Kidney (tissue), 14 donors: ENCODE measurements around the gene ELMOD2. TPM values are rescaled to one million over a fixed set of nuclear protein-coding genes. Genes with fewer than 3 reads are reported as not detected.

Source experiments
- DNase-seq, 5 donors: peaks; one replicate each; pipeline ENCODE4 v3.0.0-alpha.2; 2013 to 2020
- FAIRE-seq: peaks from 2 replicates; lab custom pipeline; 2012; peaks lifted over from hg19 to GRCh38; lab: Jason Lieb, UNC
- H3K27ac ChIP-seq, 2 donors: one replicate each; pipeline ENCODE4 v1.7.0; 2013; ENCODE audit warnings: low read depth in 2 of 2, low read length in 2 of 2, inconsistent platforms in 1 of 2
- H3K27me3 ChIP-seq: one replicate; pipeline ENCODE4 v1.7.1; 2013; ENCODE audit warnings: low read length, inconsistent platforms; ENCODE audit not compliant: control insufficient read depth, insufficient read depth
- H3K36me3 ChIP-seq, 3 donors: one replicate each; pipeline versions ENCODE4 v1.7.0 to v1.7.1; 2013; ENCODE audit warnings: low read length in 3 of 3, control low read depth in 1 of 3, inconsistent platforms in 1 of 3; ENCODE audit not compliant: insufficient read depth in 3 of 3, control insufficient read depth in 2 of 3
- H3K4me1 ChIP-seq, 3 donors: one replicate each; pipeline versions ENCODE4 v1.7.0 to v1.7.1; 2013; ENCODE audit warnings: low read length in 3 of 3, inconsistent platforms in 1 of 3, low read depth in 1 of 3; ENCODE audit not compliant: control insufficient read depth in 2 of 3, insufficient read depth in 2 of 3
- H3K4me3 ChIP-seq, 3 donors: one replicate each; pipeline versions ENCODE4 v1.7.0 to v1.8.1; 2013; ENCODE audit warnings: low read length in 3 of 3, control low read depth in 1 of 3, inconsistent platforms in 1 of 3
- H3K9ac ChIP-seq, 3 donors: one replicate each; pipeline versions ENCODE4 v1.7.0 to v1.7.1; 2013; ENCODE audit warnings: low read length in 3 of 3, control low read depth in 1 of 3, inconsistent platforms in 1 of 3
- H3K9me3 ChIP-seq, 3 donors: one replicate each; pipeline versions ENCODE4 v1.7.0 to v1.7.1; 2013; ENCODE audit warnings: low read length in 3 of 3, control low read depth in 1 of 3, inconsistent platforms in 1 of 3; ENCODE audit not compliant: control insufficient read depth in 2 of 3, insufficient read depth in 1 of 3
- intact Hi-C: fragments of 100-400 bp; cut with DNase I; formaldehyde crosslinking; loops from one replicate; pipeline ENCODE4 v1.11.1; 2022
- polyA plus RNA-seq: library from polyadenylated mRNA; stranded (reverse); fragments of 350-450 nt; fragmentation: Illumina TruSeq; extraction: RNeasy Lipid Tissue Mini Kit (QIAGEN cat#74804); gene quantifications from one replicate; pipeline ENCODE4 v1.2.3, GENCODE V29; 2014; ENCODE audit warnings: low read depth, low replicate concordance; ENCODE audit not compliant: insufficient read depth
- total RNA-seq: library from RNA; stranded (reverse); fragmentation: NEBNext Ultra II Directional; extraction: Animal tissue kit (Norgen Biotek cat#: 25700); gene quantifications from one replicate; pipeline ENCODE4 v1.2.1, GENCODE V29; 2021
- TF ChIP-seq, protein P1 (sequence below): IDR thresholded peaks from 3 replicates; pipeline ENCODE4 v1.5.1; 2012; ENCODE audit warnings: mild to moderate bottlenecking, moderate library complexity, borderline replicate concordance; ENCODE audit not compliant: insufficient read depth; ENCODE audit errors: extremely low read depth
- donor health status: control.
- donor health status: control.
- donor health status: control.
- donor health status: control.
- donor health status: control.
- donor health status: DM: yes; HTN: yes; CAD: no.
- donor health status: Normal renal cell carcinoma (clear cell type).

The ELMOD2 gene
- total and polyA plus RNA-seq, 2 donors from 2014 or later, result 13.3 to 25.6 TPM

DNA sequence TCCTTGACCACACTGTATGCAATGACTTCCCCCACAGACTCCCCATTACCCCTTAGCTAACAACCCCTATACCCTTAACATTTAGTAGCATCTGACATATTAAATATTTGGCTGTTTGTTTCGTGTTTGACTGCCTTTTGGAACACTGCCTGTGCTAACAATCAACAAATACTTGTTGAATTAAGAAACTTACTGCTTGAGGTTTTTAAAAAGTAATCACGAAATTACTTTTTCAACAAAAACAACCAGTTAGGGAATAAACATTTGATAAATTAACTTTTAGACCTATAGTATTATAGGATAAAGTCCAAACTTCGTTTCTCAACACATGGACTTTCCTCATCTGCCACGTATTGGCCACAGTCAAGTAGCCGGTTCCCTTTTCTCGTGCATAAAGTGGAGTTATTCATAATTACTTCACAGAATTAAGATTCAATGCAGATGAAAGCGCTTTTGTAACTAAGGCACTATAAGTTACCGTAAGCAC is 555 bp upstream of the ELMOD2 start:
- Histone ChIP-seq H3K27me3 (no peaks in the 10 kb centered on the region), H3K9me3 (no peaks in the 10 kb centered on the region), H3K4me3 (peak overlapping the region; percentile 62 to 87 (median 72)), H3K36me3 (peaks cover 5 to 6% (median 6%) of the 10 kb centered on the region in 3 donors), H3K27ac (no peak overlapping the region), H3K4me1 (peaks cover 0 to 6% (median 2%) of the 10 kb centered on the region in 3 donors), H3K9ac (peak overlapping the region in 1 of 3 donors; percentile 54)
- FAIRE-seq (no peak), DNase-seq (no peak)
- TF ChIP-seq, protein P1, sequence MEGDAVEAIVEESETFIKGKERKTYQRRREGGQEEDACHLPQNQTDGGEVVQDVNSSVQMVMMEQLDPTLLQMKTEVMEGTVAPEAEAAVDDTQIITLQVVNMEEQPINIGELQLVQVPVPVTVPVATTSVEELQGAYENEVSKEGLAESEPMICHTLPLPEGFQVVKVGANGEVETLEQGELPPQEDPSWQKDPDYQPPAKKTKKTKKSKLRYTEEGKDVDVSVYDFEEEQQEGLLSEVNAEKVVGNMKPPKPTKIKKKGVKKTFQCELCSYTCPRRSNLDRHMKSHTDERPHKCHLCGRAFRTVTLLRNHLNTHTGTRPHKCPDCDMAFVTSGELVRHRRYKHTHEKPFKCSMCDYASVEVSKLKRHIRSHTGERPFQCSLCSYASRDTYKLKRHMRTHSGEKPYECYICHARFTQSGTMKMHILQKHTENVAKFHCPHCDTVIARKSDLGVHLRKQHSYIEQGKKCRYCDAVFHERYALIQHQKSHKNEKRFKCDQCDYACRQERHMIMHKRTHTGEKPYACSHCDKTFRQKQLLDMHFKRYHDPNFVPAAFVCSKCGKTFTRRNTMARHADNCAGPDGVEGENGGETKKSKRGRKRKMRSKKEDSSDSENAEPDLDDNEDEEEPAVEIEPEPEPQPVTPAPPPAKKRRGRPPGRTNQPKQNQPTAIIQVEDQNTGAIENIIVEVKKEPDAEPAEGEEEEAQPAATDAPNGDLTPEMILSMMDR, result no peak
- intact Hi-C loops, result no loop called here

DNA sequence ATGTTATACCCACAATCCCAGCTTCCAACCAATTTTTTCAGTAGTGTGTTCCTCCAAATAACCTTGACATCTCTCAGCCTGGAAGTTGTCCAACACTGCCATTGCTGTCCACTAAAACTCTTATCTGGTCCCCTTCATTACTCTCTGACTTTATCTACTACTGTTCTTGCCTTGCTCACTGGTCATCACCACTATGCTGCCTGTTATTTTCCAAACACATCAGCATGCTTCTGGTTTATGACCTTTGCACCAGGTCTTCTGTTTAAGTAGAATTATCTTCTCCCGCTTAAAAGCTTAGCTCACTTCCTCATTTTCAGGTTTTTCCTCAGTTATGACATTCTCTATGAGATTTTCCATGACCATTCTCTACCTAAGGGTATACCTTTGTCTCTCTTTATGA is 5.5 kb downstream of the ELMOD2 start:
- no peak for FAIRE-seq
- intact Hi-C loops, result no loop called here

GRCh38 chr4:140533951-140534480 is 10.0 kb downstream of the ELMOD2 start:
- intact Hi-C loops, result no loop called here
- FAIRE-seq (no peak), DNase-seq (no peak)
- H3K9me3 ChIP-seq, result no peaks in the 10 kb centered on the region
- H3K27ac ChIP-seq, result no peak overlapping the region
- no peaks in the 10 kb centered on the region for H3K27me3 ChIP-seq
- peaks cover 5 to 19% (median 5%) of the 10 kb centered on the region in 3 donors for H3K36me3 ChIP-seq
- H3K4me3 ChIP-seq, result no peak overlapping the region
- TF ChIP-seq, protein P1, result no peak
- no peaks in the 10 kb centered on the region for H3K4me1 ChIP-seq
- H3K9ac ChIP-seq, result no peak overlapping the region

More for the DNA sequence above, 5.5 kb downstream of the ELMOD2 start:
- H3K36me3 ChIP-seq, result peaks cover 5 to 6% (median 6%) of the 10 kb centered on the region in 3 donors
- no peak overlapping the region for H3K27ac ChIP-seq
- no peak overlapping the region for H3K9ac ChIP-seq
- no peaks in the 10 kb centered on the region for H3K27me3 ChIP-seq
- H3K9me3 ChIP-seq, result no peaks in the 10 kb centered on the region
- peaks cover 0 to 6% (median 0%) of the 10 kb centered on the region in 3 donors for H3K4me1 ChIP-seq
- no peak overlapping the region for H3K4me3 ChIP-seq
- TF ChIP-seq, protein P1, result no peak
- DNase-seq, result no peak
